SK-MEL-5 (cell line): ENCODE results near the gene ADNP. TPM values are rescaled to one million over a fixed set of nuclear protein-coding genes. Genes with fewer than 3 reads are reported as not detected.

Experiments
- DNase-seq: peaks from one replicate; pipeline ENCODE4 v3.0.0-alpha.2; 2016; ENCODE audit warnings: low read depth, low spot score
- in situ Hi-C: cut with HindIII; loops from 2 replicates; pipeline ENCODE4 v1.10.0; 2016; ENCODE audit warnings: low sequenced_read_pairs, high pct_unique_total_duplicates, low pct_unique_long_range_greater_than_20kb
- total RNA-seq: library from RNA; depleted of rRNA; stranded (reverse); fragments of >200 nt; shearing (Covaris generic); gene quantifications from 2 replicates; pipeline ENCODE4 v1.2.3, GENCODE V29; 2014

Gene ADNP
- total RNA-seq, 1 experiment from 2014 or later, result 28.8 TPM

- in situ Hi-C loops, result loop anchor here (25.0 kb wide), 1 partner anchor 104 kb away; no protein-coding TSS in a partner anchor
- DNase-seq, result peak; percentile 67
Measured at GRCh38 chr20:50916257-50916656, 15.0 kb downstream of the ADNP start.

- in situ Hi-C loops, result loop anchor here (25.0 kb wide), 1 partner anchor 103 kb away; no protein-coding TSS in a partner anchor
- no peak for DNase-seq
Measured at GRCh38 chr20:50915424-50915823, 15.8 kb downstream of the ADNP start.

GRCh38 chr20:50913690-50914375, 17.4 kb downstream of the ADNP start:
- in situ Hi-C loops, result loop anchor here (25.0 kb wide), 1 partner anchor 102 kb away; no protein-coding TSS in a partner anchor
- DNase-seq, result no peak

- in situ Hi-C loops, result loop anchor here (25.0 kb wide), 1 partner anchor 99 kb away; no protein-coding TSS in a partner anchor
- DNase-seq, result no peak
Measured at GRCh38 chr20:50911716-50912115, 19.5 kb downstream of the ADNP start.

GRCh38 chr20:50911030-50911429, 20.2 kb downstream of the ADNP start:
- no peak for DNase-seq
- in situ Hi-C loops, result loop anchor here (25.0 kb wide), 1 partner anchor 99 kb away; no protein-coding TSS in a partner anchor

- DNase-seq, result no peak
- in situ Hi-C loops, result loop anchor here (25.0 kb wide), 1 partner anchor 97 kb away; no protein-coding TSS in a partner anchor
Measured at GRCh38 chr20:50909413-50909812, 21.8 kb downstream of the ADNP start.

- no peak for DNase-seq
- in situ Hi-C loops, result loop anchor here (25.0 kb wide), 1 partner anchor 92 kb away; no protein-coding TSS in a partner anchor
Measured at GRCh38 chr20:50904067-50904570, 27.1 kb downstream of the ADNP start.

- in situ Hi-C loops, result loop anchor here (25.0 kb wide), 1 partner anchor 91 kb away; no protein-coding TSS in a partner anchor
Measured at GRCh38 chr20:50903353-50904051, 27.7 kb downstream of the ADNP start.

GRCh38 chr20:50901301-50901700, 29.9 kb downstream of the ADNP start:
- in situ Hi-C loops, result loop anchor here (25.0 kb wide), 1 partner anchor 89 kb away; no protein-coding TSS in a partner anchor
- no peak for DNase-seq

More at GRCh38 chr20:50903353-50904051, 27.7 kb downstream of the ADNP start:
- no peak for DNase-seq

- DNase-seq, result no peak
- in situ Hi-C loops, result loop anchor here (25.0 kb wide), 1 partner anchor 88 kb away; no protein-coding TSS in a partner anchor
Measured at GRCh38 chr20:50900261-50900660, 31.0 kb downstream of the ADNP start.

GRCh38 chr20:50898475-50898874, 32.8 kb downstream of the ADNP start:
- in situ Hi-C loops, result no loop called here

GRCh38 chr20:50895111-50895830, 36.0 kb downstream of the ADNP start:
- in situ Hi-C loops, result no loop called here
- DNase-seq, result no peak

More at GRCh38 chr20:50898475-50898874, 32.8 kb downstream of the ADNP start:
- DNase-seq, result no peak

- DNase-seq, result no peak
- in situ Hi-C loops, result no loop called here
Measured at GRCh38 chr20:50893620-50894019, 37.6 kb downstream of the ADNP start.

GRCh38 chr20:50892394-50892793, 38.8 kb downstream of the ADNP start:
- DNase-seq, result no peak
- in situ Hi-C loops, result no loop called here

- in situ Hi-C loops, result no loop called here
- DNase-seq, result no peak
Measured at GRCh38 chr20:50891138-50891537, 40.1 kb downstream of the ADNP start.

GRCh38 chr20:50887576-50887975, 43.7 kb downstream of the ADNP start:
- in situ Hi-C loops, result no loop called here
- no peak for DNase-seq

GRCh38 chr20:50886184-50886790, 45.0 kb downstream of the ADNP start:
- in situ Hi-C loops, result no loop called here
- DNase-seq, result no peak
